Uterus (tissue), 4 donors: ENCODE results near the gene OAS3. TPM values are rescaled to one million over a fixed set of nuclear protein-coding genes. Genes with fewer than 3 reads are reported as not detected.

Source experiments
- DNase-seq, 2 donors: peaks; one replicate each; pipeline ENCODE4 v3.0.0-alpha.2; 2019 to 2020
- H3K27ac ChIP-seq, 2 donors: fragments of 200-600 bp; sonication (generic); 1 replicate in 1 of 2; 2 replicates in 1 of 2; pipeline ENCODE4 v1.5.1; 2016 to 2018
- H3K27me3 ChIP-seq, 2 donors: fragments of 200-600 bp; sonication (generic); one replicate each; pipeline ENCODE4 v1.5.1; 2018 to 2019; ENCODE audit warnings: control low read depth in 1 of 2
- H3K36me3 ChIP-seq, 2 donors: fragments of 200-600 bp; sonication (generic); one replicate each; pipeline ENCODE4 v1.5.1; 2019; ENCODE audit warnings: control low read depth in 1 of 2
- H3K4me1 ChIP-seq, 2 donors: fragments of 200-600 bp; sonication (generic); one replicate each; pipeline ENCODE4 v1.5.1; 2018 to 2019; ENCODE audit warnings: control low read depth in 1 of 2
- H3K4me3 ChIP-seq, 2 donors: fragments of 200-600 bp; sonication (generic); 1 replicate in 1 of 2; 2 replicates in 1 of 2; pipeline ENCODE4 v1.5.1; 2018 to 2019; ENCODE audit warnings: mild to moderate bottlenecking in 1 of 2
- H3K9me3 ChIP-seq, 2 donors: fragments of 200-600 bp; sonication (generic); one replicate each; pipeline ENCODE4 v1.5.1; 2019; ENCODE audit warnings: control low read depth in 1 of 2
- CTCF ChIP-seq, 4 experiments: fragments of 200-600 bp in 2 of 4; fragments of 450-650 bp in 2 of 4; sonication (generic) in 2 of 4; IDR thresholded peaks; one replicate each; pipeline ENCODE4 v1.5.1; 2016 to 2019; ENCODE audit warnings: antibody characterized with exemption in 4 of 4, mild to moderate bottlenecking in 2 of 4, moderate library complexity in 1 of 4
- POLR2A ChIP-seq, 2 donors: fragments of 450-650 bp; IDR thresholded peaks; one replicate each; pipeline ENCODE4 v1.6.1; 2016; ENCODE audit warnings: antibody characterized with exemption in 2 of 2, mild to moderate bottlenecking in 1 of 2, moderate library complexity in 1 of 2
- intact Hi-C: fragments of 100-400 bp; cut with DNase I; formaldehyde crosslinking; loops from one replicate; pipeline ENCODE4 v1.15.1; 2023; ENCODE audit warnings: low total_unique reads
- total RNA-seq, 4 donors: library from RNA; depleted of rRNA in 3 of 4; stranded (reverse); fragments of >200 nt in 3 of 4; gene quantifications; one replicate each; pipeline versions ENCODE4 v1.1.0 to v1.2.4, GENCODE V29; 2014 to 2023
- donor health status: DM: yes; HTN: yes; CAD: no.

Gene OAS3
- total RNA-seq, 4 donors from 2014 or later, result 2.1 to 22.8 (median 8.9) TPM

DNA sequence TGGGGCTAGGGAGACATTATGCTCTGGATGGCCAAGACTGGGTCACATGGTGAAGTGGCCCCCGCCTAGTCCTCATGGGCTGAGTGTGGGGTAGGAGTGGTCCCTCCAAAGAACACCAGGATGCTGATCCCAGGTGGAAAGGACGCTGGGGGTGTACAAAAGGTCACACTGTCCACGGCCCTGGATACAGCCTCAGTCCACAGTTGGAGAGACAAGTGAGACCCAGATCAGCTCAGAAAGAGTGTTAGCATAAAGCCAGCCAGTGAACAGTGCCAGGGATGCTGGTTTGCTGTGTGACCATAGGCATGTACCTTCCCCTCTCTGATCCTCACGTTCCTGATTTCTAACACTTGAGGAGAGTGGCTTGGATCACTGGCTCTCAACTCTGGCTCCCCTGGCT lies 26.6 kb downstream of the OAS3 start:
- intact Hi-C loops, result no loop called here

DNA sequence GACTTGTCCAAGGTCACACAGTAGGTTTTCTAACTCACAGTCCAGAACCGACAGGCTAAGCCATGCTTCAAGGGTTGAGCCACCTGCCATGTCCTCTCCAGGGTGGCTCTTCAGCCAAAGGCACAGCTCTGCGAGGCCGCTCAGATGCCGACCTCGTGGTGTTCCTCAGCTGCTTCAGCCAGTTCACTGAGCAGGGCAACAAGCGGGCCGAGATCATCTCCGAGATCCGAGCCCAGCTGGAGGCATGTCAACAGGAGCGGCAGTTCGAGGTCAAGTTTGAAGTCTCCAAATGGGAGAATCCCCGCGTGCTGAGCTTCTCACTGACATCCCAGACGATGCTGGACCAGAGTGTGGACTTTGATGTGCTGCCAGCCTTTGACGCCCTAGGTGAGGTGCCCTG lies 27.4 kb downstream of the OAS3 start:
- Histone ChIP-seq H3K4me3 (no peak overlapping the region), H3K9me3 (no peaks in the 10 kb centered on the region), H3K27ac (no peak overlapping the region), H3K36me3 (no peaks in the 10 kb centered on the region), H3K4me1 (no peaks in the 10 kb centered on the region), H3K27me3 (no peaks in the 10 kb centered on the region)
- TF ChIP-seq CTCF (IDR thresholded peaks at IDR 0.05), result no peak
- TF ChIP-seq POLR2A (IDR thresholded peaks at IDR 0.05), result no peak
- intact Hi-C loops, result no loop called here
- DNase-seq, result no peak

More for the DNA sequence above, 26.6 kb downstream of the OAS3 start:
- Histone ChIP-seq H3K4me1 (no peaks in the 10 kb centered on the region), H3K27me3 (no peaks in the 10 kb centered on the region), H3K27ac (no peak overlapping the region), H3K36me3 (no peaks in the 10 kb centered on the region), H3K4me3 (no peak overlapping the region), H3K9me3 (no peaks in the 10 kb centered on the region)
- TF ChIP-seq POLR2A (IDR thresholded peaks at IDR 0.05) (no peak), CTCF (IDR thresholded peaks at IDR 0.05) (no peak)
- no peak for DNase-seq

DNA sequence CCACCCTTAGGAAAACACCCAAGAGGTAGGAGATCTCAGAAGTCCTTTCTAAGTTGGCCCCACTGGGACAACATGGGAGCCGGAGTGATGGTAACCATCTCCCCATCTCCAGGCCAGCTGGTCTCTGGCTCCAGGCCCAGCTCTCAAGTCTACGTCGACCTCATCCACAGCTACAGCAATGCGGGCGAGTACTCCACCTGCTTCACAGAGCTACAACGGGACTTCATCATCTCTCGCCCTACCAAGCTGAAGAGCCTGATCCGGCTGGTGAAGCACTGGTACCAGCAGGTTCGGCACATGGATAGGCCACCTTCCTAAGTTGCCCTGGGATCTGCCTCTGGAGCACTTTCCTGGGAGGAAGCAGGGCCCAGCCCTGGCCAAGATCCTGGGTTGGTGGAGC lies 29.0 kb downstream of the OAS3 start:
- H3K9me3 ChIP-seq, result no peaks in the 10 kb centered on the region
- no peaks in the 10 kb centered on the region for H3K4me1 ChIP-seq
- H3K27ac ChIP-seq, result no peak overlapping the region
- no peak for DNase-seq
- TF ChIP-seq POLR2A (IDR thresholded peaks at IDR 0.05), result no peak
- no peak for TF ChIP-seq CTCF (IDR thresholded peaks at IDR 0.05)
- H3K27me3 ChIP-seq, result no peaks in the 10 kb centered on the region
- no peak overlapping the region for H3K4me3 ChIP-seq
- H3K36me3 ChIP-seq, result no peaks in the 10 kb centered on the region
- intact Hi-C loops, result no loop called here

DNA sequence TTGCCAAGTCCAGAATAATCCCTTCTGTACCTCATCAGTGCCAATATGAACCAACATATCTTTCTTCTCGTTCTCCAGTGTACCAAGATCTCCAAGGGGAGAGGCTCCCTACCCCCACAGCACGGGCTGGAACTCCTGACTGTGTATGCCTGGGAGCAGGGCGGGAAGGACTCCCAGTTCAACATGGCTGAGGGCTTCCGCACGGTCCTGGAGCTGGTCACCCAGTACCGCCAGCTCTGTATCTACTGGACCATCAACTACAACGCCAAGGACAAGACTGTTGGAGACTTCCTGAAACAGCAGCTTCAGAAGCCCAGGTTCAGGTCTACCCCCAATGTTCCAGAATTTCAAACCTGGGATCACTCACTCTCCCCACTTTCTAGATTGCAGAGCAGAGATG lies 29.6 kb downstream of the OAS3 start:
- no peak for TF ChIP-seq CTCF (IDR thresholded peaks at IDR 0.05)
- no peak for TF ChIP-seq POLR2A (IDR thresholded peaks at IDR 0.05)
- no peaks in the 10 kb centered on the region for H3K27me3 ChIP-seq
- H3K36me3 ChIP-seq, result no peaks in the 10 kb centered on the region
- H3K4me1 ChIP-seq, result no peaks in the 10 kb centered on the region
- DNase-seq, result no peak
- no peaks in the 10 kb centered on the region for H3K9me3 ChIP-seq
- H3K27ac ChIP-seq, result no peak overlapping the region
- no peak overlapping the region for H3K4me3 ChIP-seq
- intact Hi-C loops, result no loop called here

- DNase-seq, result no peak
- H3K27me3 ChIP-seq, result no peaks in the 10 kb centered on the region
- H3K4me3 ChIP-seq, result no peak overlapping the region
- H3K27ac ChIP-seq, result no peak overlapping the region
- no peaks in the 10 kb centered on the region for H3K4me1 ChIP-seq
- intact Hi-C loops, result no loop called here
- no peaks in the 10 kb centered on the region for H3K36me3 ChIP-seq
- H3K9me3 ChIP-seq, result no peaks in the 10 kb centered on the region
- TF ChIP-seq CTCF (IDR thresholded peaks at IDR 0.05), result no peak
- TF ChIP-seq POLR2A (IDR thresholded peaks at IDR 0.05), result no peak
Observed at GRCh38 chr12:112969547-112970306, 31.5 kb downstream of the OAS3 start.
